ENCODE results near the gene CCDC88B.

DNA sequence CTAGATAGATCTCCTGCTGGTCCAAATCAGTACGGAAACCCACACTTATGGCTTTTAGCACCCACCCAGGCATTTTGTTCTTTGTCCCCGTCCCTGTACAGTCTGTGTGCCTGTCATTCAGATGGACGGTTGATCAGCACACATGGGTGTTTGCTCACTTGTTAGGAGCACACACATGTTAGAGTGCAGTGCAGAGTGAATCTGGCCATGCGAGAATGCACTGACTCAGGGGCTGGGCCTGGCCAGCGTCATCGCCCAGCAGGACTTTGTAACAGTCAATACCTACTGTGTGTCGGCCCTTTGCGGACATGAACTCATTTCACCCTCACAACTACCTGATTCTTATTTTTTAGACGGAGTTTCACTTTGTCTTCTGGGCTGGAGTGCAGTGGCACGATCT lies 22.3 kb downstream of the CCDC88B start:
- TF ChIP-seq POLR2A (IDR thresholded peaks at IDR 0.05), result no peak
- TF ChIP-seq, protein P1, sequence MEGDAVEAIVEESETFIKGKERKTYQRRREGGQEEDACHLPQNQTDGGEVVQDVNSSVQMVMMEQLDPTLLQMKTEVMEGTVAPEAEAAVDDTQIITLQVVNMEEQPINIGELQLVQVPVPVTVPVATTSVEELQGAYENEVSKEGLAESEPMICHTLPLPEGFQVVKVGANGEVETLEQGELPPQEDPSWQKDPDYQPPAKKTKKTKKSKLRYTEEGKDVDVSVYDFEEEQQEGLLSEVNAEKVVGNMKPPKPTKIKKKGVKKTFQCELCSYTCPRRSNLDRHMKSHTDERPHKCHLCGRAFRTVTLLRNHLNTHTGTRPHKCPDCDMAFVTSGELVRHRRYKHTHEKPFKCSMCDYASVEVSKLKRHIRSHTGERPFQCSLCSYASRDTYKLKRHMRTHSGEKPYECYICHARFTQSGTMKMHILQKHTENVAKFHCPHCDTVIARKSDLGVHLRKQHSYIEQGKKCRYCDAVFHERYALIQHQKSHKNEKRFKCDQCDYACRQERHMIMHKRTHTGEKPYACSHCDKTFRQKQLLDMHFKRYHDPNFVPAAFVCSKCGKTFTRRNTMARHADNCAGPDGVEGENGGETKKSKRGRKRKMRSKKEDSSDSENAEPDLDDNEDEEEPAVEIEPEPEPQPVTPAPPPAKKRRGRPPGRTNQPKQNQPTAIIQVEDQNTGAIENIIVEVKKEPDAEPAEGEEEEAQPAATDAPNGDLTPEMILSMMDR (IDR thresholded peaks at IDR 0.05), result no peak
- no peak for TF ChIP-seq POLR2AphosphoS5 (IDR thresholded peaks at IDR 0.05)
